Measurements from ENCODE around the gene SLC34A2. TPM values are rescaled to one million over a fixed set of nuclear protein-coding genes. Genes with fewer than 3 reads are reported as not detected.
"Not testable (repeated sequence)": the region's sequence is repeated elsewhere in the genome, so short reads cannot be mapped to it uniquely, and the experiment has no call there.

Gene SLC34A2, protein sequence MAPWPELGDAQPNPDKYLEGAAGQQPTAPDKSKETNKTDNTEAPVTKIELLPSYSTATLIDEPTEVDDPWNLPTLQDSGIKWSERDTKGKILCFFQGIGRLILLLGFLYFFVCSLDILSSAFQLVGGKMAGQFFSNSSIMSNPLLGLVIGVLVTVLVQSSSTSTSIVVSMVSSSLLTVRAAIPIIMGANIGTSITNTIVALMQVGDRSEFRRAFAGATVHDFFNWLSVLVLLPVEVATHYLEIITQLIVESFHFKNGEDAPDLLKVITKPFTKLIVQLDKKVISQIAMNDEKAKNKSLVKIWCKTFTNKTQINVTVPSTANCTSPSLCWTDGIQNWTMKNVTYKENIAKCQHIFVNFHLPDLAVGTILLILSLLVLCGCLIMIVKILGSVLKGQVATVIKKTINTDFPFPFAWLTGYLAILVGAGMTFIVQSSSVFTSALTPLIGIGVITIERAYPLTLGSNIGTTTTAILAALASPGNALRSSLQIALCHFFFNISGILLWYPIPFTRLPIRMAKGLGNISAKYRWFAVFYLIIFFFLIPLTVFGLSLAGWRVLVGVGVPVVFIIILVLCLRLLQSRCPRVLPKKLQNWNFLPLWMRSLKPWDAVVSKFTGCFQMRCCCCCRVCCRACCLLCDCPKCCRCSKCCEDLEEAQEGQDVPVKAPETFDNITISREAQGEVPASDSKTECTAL
- total RNA-seq (2014; rRNA removed), result not detected in 2 replicates
- polyA plus RNA-seq (2012), result 0.01 TPM

DNA sequence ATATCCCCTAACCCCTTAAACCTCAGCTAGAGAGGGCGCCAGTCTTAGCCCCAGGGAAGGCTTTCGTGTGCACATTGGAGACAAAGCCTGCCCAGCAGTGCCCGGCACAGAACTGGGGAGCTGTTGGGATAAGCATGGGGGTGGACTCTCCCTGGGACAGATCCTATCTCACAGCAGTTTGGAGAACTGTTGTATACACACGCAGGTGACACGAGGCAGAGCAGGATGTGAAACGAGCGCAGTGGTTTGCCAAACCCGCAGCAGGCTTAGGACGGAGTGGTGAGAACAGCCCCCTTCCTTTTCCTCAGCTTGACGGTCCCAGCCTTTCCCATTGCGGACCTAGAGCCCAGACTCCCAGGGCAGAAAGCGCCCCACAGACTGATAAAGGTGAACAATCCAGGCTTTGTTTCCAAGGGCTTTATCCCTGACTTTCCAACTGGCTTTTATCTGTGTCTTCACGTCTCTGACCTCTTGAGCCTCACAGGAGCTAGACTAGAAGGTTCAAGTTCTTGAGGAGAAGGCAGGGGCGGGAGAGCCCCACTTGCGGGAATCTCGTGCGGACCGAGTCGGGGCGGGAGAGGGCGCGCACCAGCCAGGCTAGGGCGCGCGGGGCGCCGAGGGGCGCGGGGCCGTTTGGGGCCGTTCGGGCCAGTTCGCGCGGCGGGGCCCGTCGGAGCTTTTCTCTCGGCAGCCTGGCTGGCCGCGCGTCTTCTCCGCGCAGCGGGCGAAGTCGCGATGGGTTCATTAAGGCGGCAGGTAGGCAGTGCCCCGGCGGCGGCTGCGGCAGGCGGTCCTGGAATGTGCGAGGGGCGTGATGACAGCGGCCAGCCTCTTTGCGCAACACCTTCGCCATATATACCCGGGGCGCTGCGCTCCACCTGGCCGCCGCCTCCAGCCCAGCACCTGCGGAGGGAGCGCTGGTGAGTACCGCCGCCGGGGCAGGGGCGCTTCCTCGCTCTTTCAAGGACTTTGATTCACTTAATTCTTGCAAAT, at the start of gene SLC34A2:
SLC34A2 (plus strand) TSS at position 881 of the 993 bp plus-strand sequence. CDS start 6,650 bp downstream, outside the sequence.
- DNase-seq (ENCODE audit: low read depth), result no peak

DNA sequence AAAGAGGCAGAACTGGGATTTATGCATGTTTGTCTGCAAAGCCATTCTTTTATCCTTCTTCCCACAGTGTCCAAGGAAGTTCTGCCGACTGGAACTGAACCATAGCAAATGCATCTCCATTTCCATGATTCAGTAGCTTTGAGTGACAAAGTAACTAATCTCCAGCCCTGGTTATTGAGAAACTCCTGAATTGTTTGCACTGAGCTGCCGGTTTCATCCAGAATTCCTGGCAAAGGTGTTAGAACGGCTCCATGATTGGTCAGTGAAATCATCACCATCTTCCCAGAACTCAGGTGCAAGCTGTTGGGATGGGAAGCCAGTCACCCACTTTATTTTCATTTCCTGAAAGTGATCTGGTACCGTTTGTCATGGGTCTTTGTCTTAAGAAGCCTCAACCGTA, 47.0 kb upstream of the SLC34A2 start:
- DNase-seq (ENCODE audit: low read depth), result no peak

DNA sequence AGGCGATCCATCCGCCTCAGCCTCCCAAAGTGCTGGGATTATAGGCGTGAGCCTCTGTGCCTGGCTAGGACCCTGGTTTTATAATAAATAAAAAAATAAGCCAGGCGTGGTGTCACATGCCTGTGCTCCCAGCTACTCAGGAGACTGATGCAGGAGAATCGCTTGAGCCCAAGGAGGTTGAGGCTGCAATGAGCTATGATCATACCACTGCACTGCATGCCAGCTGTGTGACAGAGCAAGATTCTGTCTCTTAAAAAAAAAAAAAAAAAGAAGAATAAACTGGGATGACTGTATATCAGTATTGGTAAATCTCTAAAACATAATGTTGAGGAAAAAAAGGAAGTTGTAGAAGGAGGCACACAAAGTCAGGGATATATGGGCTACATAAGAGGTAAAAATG, 45.7 kb upstream of the SLC34A2 start:
- DNase-seq (ENCODE audit: low read depth), result no peak

DNA sequence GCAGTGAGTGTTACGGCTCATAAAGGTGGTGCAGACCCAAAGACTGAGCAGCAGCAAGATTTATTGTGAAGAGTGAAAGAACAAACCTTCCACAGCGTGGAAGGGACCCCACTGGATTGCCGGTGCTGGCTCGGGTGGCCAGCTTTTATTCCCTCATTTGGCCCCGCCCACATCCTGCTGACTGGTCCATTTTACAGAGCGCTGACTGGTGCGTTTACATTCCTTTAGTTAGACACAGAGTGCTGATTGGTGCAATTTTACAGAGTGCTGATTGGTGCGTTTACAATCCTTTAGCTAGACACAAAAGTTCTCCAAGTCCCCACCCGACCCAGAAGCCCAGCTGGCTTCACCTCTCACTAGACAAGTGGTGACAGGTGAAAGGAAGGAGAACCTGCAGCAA, 42.0 kb upstream of the SLC34A2 start:
- DNase-seq (ENCODE audit: low read depth), result not testable (repeated sequence)

DNA sequence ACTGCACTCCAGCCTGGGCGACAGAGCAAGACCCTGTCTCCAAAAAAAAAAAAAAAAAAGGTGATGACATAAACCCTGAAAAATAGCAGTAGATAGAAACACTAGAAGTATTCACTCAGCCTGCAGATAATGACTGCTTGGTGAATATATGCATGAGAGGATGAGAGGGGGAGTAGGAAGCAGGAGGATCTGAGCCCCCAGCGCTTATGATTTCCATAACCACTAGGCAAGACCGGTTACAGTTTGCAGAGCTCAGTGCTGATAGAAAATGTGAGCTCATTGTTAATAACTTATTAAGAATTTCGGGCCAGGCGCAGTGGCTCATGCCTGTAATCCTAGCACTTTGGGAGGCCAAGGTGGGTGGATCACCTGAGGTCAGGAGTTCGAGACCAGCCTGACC, 40.8 kb upstream of the SLC34A2 start:
- no peak for DNase-seq (ENCODE audit: low read depth)

DNA sequence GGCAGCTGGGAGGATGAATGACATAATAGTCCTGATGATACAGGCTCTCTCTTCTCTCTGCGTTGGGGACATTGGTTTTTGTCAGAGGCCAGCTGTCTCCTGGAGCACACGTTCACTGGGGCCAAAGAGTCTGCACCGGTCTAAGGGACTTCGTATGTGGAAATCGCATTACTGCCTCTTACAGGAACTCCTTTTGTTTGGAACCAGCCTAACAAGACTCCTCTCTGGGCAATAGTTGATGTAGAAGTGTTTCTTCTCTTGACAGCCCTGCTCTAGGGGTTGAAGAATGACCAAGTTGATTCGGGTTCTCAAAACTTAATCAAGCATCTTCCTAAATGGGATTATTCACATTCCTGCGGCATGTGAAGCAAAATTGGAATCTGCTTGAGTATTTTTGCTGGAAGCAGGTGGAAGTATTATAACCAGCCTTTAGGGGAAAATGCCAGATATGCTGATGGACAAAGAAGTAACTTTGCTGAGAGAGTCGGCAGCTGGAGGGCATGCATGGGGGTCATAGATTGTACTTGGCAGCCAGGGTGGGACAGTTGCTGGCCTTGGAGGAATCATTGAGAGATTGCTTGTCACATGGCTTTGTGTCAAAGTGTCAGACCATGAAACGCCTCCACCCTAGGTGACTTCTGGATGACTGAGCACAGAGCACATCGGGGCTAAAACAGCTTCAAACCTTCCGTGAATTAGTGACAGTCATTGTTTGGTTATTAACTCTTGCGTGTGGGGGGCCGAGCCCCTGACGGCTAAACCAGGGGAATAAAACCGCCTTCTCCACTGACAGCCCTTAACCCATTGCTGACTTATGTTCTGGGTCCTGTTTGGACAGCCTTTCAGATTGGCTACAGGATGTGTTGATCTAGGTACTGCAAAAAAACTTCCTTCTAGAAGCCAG, 34.4 kb upstream of the SLC34A2 start:
- DNase-seq (ENCODE audit: low read depth), result no peak

DNA sequence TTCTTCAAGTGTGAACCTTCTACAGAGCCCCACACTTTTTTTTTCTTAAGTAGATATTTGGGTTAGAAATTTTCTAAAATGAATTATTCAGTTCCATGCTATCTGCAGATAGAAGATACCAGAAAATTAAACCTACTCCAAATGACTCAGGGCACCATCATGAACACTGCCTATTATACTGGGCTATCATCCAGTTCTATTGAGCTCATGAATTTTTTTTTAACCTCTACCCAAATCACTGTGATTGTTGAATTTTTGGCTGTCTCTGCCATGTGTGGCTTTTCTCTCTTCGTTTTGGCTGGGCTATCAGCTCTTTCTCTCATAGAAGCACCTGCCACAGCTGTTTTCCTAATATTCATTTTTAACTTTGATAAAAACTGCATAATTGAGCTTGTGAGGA, 31.0 kb upstream of the SLC34A2 start:
- DNase-seq (ENCODE audit: low read depth), result no peak

DNA sequence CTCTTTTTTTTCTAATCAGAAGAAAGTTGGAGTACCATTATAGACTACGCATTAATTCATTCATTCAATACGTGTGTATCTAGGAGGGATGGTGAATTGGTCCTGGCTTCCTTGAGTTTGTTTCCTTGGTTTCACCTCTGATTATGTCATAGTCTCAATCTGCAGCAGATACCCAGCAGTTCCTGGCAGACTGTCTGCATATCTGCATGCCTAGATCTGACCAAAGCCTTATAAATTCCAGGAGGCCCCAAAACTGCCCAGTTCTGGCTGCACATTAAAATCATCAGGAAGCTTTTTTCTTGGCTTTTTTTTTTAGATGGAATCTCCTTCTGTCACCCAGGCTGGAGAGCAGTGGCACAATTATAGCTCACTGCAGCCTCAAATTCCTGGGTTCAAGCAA, 27.2 kb upstream of the SLC34A2 start:
- no peak for DNase-seq (ENCODE audit: low read depth)

DNA sequence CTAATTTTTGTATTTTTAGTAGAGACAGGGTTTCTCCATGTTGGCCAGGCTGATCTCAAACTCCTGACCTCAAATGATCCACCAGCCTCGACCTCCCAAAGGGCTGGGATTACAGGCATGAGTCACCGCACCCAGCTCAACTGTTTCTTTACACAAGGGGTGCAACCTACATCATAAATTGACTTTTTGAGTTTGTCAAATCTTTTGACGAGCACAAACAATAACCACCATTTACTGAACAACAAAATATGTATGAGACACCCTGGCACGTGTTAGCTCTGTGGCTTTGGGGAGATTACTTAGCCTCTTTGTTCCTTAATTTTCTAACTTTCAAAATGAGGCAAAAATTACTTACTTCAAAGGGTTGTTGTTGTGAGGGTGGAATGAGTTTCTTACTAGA, 23.5 kb upstream of the SLC34A2 start:
- peak; percentile 25 for DNase-seq (ENCODE audit: low read depth)

DNA sequence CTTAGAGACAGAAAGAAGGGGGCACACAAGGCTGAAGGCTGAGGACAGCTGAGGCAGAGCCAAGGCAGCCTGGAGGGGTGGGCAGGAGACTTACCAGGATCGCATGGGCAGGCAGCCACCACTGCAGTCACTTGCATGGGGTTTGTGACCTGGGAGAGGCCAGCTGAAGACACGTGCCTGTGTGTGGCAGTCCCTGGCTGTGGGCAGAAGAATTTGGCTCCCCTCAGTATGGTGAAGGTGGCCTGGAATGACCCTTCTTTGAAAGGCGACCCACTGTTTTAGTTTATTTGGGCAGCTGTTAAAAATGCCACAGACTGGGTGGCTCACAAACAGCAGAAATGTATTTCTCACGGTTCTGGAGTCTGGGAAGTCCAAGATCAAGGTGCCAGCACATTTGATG, 22.1 kb upstream of the SLC34A2 start:
- peak; percentile 32 for DNase-seq (ENCODE audit: low read depth)

DNA sequence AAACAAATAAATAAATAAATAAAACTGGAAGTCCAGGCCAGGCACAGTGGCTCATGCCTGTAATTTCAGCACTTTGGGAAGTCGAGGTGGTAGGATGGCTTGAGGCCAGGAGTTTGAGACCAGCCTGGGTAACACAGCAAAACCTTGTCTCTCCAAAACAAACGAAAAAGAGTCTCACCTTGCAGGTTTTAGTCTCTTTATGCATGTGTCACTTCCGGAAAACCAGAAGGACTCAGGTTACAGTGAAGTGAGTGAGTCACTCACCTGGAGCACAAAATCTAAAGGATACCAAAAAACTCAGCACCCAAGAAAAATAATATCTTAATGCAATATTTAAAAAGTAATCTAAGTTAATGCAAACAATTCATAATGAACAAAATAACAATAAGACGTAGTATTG, 20.1 kb upstream of the SLC34A2 start:
- DNase-seq (ENCODE audit: low read depth), result no peak

DNA sequence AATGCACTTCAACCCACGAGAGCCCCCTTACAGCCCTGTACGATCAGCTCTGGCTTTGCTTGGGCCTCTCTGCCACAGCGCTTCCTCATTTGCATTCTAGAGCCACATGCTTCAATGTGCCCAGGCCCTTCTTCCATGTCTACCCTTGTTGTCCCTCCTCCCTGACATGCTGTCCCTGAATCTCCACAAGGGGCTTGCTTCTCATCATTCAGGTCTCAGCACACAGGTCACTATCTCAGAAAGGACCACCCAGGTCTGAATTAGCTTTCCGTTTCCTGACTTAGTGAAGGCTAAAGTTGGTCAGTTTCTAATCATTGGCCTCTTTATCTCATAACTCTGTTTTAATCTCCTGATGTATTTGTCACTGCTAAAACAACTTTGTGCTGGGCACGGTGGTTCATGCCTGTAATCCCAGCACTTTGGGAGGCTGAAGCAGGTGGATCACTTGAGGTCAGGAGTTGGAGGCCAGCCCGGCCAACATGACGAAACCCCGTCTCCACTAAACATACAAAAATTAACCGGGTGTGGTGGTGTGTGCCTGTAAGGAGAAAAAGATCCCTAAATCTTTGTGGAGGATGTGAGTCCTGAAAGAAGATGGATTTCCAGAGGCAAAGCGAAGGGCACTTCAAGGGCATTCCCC, 17.9 kb upstream of the SLC34A2 start:
- no peak for DNase-seq (ENCODE audit: low read depth)

DNA sequence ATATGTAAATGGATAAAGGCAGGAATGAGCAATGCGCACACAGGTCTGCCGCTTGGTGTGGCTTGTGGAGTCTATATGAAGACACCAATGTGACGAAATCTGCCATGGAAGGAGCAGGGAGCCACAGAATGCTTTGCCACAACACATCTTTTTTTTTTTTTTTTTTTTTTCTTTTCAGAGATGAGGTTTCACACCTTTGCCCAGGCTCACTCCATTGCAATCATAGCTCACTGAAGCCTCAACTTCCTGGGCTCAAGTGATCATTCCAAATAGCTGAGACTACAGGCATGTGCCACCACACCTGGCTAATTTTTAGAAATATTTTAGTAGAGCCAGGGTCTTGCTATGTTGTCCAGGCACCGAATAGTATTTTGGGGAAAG, 17.4 kb upstream of the SLC34A2 start:
- no peak for DNase-seq (ENCODE audit: low read depth)

DNA sequence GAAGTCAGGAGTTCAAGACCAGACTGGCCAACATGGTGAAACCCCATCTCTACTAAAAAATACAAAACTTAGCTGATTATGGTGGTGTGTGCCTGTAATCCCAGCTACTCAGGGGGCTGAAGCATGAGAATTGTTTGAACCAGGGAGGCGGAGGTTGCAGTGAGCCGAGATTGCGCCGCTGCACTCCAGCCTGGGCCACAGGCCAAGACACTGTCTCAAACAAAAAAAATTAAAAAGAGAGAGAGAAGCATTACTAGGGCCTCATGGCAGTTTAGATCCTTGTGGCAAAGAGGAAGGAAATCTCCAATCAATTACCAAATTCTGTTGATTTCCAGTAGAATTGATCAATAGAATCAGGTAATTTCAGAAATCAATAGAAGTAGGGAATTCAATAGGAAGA, 16.8 kb upstream of the SLC34A2 start:
- DNase-seq (ENCODE audit: low read depth), result no peak

DNA sequence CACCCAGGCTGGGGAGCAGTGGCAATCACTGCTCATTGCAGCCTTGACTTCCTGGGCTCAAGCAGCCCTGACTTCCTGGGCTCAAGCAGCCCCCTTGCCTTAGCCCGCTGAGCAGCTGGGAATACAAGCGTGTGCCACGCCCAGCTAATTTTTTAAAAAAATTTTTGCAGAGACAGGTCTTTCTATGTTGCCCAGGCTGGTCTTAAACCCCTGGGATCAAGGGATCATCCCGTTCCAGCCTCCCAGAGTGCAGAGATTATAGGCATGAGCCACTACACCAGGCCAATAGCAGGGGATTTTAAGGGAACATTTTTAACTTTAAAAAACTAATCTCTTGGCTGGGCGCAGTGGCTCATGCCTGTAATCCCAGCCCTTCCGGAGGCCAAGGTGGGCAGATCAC, 5.3 kb upstream of the SLC34A2 start:
- DNase-seq (ENCODE audit: low read depth), result no peak

DNA sequence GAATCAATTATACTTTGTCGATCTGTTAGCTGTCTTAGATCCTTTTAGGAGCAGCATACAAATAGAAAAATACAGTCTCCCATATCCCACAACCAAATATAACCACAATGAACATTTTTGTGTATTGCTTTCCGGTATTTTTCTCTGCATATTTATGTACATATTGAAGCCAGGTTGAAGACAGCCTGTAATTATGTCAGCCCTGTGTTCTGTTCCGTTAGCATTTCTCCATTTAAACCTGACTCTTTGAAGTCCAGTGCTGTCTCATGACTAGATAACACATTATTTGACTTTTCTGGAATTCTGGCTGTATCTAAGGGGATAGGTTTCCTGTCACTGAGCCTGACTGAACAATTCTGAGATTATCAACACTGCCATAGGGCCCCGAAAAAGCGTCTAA, 4.0 kb upstream of the SLC34A2 start:
- DNase-seq (ENCODE audit: low read depth), result no peak

DNA sequence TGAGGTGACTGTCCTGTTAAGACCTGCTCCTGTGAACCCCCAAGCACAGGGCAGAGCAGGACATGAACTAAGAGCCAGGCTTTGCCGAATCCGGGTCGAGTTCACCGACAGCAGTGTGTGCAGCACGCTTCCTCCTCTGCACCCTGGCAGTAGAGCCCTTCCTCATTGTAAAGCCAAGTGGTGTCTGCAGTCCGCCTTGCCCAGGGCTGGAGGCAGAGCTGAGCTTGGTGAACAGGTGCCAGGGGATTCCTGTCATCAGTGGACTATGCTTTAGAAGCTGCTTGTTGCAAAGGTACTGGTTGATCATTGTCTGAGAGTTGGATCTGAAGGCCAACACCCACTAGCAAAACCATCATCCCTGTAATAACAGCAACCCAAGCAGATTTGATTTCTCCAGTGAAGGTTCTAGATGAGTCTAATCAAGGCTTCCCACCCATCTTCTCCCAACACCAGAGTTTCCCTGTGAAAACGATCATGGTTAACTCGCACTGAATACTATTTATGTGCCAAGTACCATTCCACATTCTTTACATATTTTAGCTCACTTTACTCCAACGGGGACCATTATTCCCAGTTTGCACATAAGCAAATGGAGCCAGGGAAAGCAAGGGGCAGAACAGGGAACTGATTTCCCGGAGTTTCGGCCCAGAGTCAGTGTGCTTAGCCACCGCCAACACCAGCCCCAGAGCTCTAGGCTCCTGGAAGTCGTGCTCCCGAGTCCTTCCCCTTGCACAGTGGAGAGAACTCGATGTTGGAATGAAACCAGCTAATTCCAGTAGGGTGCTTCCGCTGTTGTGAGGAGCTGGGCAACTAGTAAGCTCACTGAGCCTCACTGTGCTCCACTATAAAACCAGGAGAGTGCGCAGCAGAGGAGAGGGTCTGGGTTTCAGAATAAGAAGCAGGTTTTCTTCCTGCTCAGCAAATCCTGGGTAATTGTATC, 1.4 kb upstream of the SLC34A2 start:
- no peak for DNase-seq (ENCODE audit: low read depth)

DNA sequence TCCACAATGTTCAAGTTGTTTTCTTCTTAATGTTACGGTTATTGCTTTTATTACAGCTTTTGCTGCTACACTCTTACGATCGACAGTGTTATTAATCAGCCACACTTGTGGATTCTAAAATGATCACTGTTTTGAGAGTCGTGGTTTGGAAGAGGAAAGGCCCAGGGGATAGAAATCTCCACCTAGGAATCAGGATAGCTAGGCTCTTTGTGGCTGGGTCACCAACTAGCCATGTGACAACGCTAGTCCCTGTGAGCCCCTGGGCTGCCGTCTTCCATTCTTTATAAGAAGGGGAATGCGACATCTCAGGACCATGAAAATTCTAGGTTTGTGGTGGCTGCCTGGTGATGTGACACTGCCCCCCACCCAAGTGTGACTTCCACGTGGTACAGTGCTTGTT, 380 bp downstream of the SLC34A2 start:
- DNase-seq (ENCODE audit: low read depth), result no peak

DNA sequence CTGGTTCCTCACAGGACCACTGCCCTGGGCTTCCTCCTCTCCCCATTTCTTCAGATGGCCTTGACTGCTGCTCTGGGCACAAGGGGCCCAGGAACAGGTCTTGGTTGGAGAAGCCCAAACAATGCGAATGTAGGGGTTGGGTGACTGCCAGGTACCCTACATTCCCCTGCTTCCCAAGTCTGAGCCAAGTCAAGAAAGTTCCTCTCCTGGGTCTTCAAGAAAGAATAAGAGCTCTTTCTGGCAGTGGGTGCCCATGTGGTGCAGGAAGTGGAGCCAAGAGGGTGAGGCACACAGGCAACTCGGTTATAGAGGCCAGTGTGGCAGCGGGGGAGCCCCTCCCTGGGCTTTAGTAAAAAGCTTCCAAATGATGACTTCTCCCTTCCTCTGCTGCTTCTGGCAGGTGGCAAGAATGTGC, 2.7 kb downstream of the SLC34A2 start:
- DNase-seq (ENCODE audit: low read depth), result no peak

Measured in LHCN-M2 (cell line).